ENCODE results near the gene FNDC3A. TPM values are rescaled to one million over a fixed set of nuclear protein-coding genes. Genes with fewer than 3 reads are reported as not detected.
"Not testable (repeated sequence)": the region's sequence is repeated elsewhere in the genome, so short reads cannot be mapped to it uniquely, and the experiment has no call there.

FNDC3A gene
- total RNA-seq, 1 donor from 2014 or later, result 61.4 TPM

DNA sequence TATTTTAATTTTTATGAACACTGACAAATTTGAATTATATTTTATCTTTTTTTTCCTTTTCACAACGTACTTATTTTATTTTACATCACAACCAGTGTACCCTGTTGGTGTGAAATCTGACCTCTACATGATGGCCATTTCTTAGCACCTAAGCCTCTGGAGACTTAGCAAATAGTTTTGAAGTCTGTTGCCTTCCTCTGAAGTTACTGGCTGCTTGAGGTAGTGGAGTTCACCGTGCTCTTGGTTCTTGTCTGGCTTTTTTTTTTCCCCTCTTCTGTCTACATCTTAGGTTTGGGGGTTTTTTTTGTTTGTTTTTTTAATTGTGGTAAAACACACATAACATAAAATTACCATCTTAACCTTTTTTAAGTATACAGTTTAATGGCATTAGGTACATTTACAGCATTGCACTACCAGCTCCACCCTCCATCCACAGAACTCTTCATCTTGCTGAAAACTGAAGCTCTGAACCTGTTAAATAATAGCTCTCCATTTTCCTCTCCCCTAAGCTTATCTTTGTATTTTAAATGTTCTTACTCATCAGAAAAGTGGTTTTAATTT lies 150.3 kb downstream of the FNDC3A start:
- Histone ChIP-seq H3K27me3 (ENCODE audit: low read depth) (no peaks in the 10 kb centered on the region), H3K4me1 (no peaks in the 10 kb centered on the region), H3K9me3 (no peaks in the 10 kb centered on the region), H3K27ac (no peak overlapping the region), H3K36me3 (peaks cover 6% of the 10 kb centered on the region), H3K4me3 (no peak overlapping the region)
- DNase-seq, result no peak
- TF ChIP-seq, protein P1, sequence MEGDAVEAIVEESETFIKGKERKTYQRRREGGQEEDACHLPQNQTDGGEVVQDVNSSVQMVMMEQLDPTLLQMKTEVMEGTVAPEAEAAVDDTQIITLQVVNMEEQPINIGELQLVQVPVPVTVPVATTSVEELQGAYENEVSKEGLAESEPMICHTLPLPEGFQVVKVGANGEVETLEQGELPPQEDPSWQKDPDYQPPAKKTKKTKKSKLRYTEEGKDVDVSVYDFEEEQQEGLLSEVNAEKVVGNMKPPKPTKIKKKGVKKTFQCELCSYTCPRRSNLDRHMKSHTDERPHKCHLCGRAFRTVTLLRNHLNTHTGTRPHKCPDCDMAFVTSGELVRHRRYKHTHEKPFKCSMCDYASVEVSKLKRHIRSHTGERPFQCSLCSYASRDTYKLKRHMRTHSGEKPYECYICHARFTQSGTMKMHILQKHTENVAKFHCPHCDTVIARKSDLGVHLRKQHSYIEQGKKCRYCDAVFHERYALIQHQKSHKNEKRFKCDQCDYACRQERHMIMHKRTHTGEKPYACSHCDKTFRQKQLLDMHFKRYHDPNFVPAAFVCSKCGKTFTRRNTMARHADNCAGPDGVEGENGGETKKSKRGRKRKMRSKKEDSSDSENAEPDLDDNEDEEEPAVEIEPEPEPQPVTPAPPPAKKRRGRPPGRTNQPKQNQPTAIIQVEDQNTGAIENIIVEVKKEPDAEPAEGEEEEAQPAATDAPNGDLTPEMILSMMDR (IDR thresholded peaks at IDR 0.05), result no peak
- intact Hi-C loops (cut with DNase I), result no loop called here
- no peak for ATAC-seq

DNA sequence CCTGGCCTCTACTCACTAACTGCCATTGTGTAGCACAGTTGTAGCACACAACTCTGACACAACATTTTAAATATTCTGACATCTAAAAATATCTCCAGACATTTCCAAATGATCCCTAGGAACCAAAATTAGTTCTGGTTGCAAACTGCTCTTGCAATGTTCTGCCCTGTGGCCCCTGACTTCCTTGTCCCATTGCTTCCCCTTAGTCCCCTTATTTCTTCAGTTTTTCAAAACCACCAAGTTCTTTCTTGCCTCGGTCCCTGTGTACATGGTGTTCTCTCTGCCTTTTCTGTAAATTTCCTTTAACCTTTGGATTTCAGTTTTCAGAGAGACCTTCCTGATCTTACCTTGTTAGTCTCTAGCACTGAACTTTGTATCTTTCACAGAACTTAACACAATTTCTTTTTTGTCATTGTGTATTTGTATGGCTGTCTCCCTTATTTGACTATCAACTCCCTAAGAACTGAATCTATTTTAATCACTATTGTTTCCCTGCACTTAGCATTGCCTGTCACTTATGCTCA lies 156.8 kb downstream of the FNDC3A start:
- Histone ChIP-seq H3K9me3 (no peaks in the 10 kb centered on the region), H3K27ac (no peak overlapping the region), H3K4me1 (no peaks in the 10 kb centered on the region), H3K4me3 (no peak overlapping the region), H3K36me3 (peaks cover 60% of the 10 kb centered on the region), H3K27me3 (ENCODE audit: low read depth) (no peaks in the 10 kb centered on the region)
- ATAC-seq (peak; percentile 69 to 73), DNase-seq (no peak)
- TF ChIP-seq, protein P1 (IDR thresholded peaks at IDR 0.05), result no peak
- intact Hi-C loops (cut with DNase I), result no loop called here

DNA sequence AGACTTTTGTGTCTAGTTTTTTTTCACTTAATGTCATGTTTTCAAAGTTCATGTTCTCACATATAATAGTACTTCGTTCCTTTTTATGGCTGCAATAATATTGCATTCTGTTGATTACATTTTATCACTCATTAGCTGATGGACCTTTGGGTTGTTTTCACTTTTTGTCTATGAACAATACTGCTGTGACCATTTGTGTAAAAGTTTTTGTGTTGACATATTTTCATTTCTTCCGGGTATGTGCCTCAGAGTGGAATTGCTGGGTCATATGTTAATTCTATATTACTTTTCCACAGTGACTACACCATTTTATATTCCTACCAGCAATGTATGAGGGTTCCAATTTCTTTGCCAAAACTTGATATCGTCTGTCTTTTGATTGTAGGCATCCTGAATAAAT lies 158.6 kb downstream of the FNDC3A start:
- DNase-seq (no peak), ATAC-seq (no peak)
- H3K27ac ChIP-seq, result no peak overlapping the region
- no peaks in the 10 kb centered on the region for H3K9me3 ChIP-seq
- no peaks in the 10 kb centered on the region for H3K4me1 ChIP-seq
- no peak overlapping the region for H3K4me3 ChIP-seq
- no peaks in the 10 kb centered on the region for H3K27me3 ChIP-seq (ENCODE audit: low read depth)
- intact Hi-C loops (cut with DNase I), result no loop called here
- TF ChIP-seq, protein P1 (IDR thresholded peaks at IDR 0.05), result no peak
- H3K36me3 ChIP-seq, result peaks cover 78% of the 10 kb centered on the region

DNA sequence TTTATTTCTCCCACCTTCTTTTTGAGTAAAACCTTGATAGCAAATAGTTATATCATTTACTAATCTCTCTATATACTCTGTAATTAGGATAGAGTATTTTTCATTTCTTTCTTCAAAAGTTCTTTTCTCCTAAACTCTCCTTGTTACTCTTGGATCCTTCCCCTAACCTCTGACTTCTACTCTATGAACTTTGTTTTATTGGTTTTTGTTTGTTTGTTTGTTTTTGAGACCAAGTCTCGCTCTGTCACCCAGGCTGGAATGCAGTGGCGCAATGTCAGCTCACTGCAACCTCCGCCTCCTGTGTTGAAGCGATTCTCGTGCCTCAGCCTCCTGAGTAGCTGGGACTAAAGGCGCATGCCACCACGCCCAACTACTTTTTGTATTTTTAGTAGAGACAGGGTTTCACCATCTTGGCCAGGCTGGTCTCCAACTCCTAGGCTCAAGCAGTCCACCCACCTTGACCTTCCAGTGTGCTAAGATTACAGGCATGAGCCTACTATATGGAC lies 161.5 kb downstream of the FNDC3A start:
- H3K9me3 ChIP-seq; DNase-seq; ATAC-seq; H3K27ac ChIP-seq; H3K4me1 ChIP-seq; H3K4me3 ChIP-seq; H3K27me3 ChIP-seq (ENCODE audit: low read depth); intact Hi-C loops (cut with DNase I): not testable (repeated sequence)
- peaks cover 87% of the 10 kb centered on the region for H3K36me3 ChIP-seq

DNA sequence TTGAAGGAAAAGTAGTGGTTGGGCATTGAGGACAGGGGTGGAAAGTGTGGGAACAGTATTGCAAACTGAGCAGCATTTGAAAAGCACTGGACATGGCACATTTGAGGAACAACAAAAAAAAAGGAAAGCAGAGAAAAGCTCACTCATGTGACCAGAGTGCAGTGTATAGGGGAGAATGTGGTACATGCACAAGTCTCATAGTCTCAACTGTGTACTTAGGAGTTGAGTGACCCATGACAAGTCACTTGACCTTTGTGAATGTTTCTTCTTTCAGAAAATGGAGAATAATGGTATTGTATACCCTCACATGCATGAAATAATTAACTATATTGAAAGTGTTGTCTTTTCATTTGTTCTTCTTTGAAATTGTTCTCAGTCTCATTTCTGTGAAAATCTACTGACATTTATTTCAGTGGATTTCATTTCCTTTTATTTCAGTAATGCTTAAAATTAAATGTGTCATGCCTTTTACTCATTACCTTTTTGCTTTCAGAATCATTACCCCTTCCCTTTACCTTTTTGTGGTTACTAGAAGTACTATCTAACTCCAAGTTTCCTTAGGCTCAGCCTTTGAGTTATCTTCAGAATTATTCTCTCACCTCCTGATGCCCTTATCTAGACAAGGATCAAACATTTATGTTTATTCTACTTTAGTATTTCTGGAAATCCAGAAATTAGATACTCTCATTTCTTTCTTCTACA lies 165.3 kb downstream of the FNDC3A start:
- no peak for ATAC-seq
- DNase-seq, result no peak
- H3K27me3 ChIP-seq (ENCODE audit: low read depth), result no peaks in the 10 kb centered on the region
- H3K4me1 ChIP-seq, result no peaks in the 10 kb centered on the region
- peaks cover 67% of the 10 kb centered on the region for H3K36me3 ChIP-seq
- intact Hi-C loops (cut with DNase I), result no loop called here
- H3K27ac ChIP-seq, result no peak overlapping the region
- no peak overlapping the region for H3K4me3 ChIP-seq
- TF ChIP-seq, protein P1 (IDR thresholded peaks at IDR 0.05), result no peak
- H3K9me3 ChIP-seq, result no peaks in the 10 kb centered on the region

DNA sequence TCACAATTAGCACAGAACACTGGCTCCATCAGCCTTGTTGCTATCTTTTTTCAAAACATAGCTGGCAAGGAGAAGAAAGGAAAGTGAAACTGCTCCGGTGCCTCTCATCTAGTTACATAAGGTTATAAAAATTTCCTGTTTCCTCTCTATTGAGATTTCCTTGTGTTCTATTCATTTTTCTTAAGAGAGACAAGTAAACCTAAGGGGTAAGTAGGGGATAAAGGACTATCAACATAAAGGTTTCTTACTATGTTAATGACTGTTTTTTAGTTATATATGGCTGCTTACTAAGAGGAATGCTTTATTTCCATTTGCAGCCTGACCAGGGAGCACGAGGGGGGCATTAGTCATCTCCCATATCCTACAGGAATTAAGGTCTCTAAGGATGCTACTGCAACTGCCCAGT lies 171.2 kb downstream of the FNDC3A start:
- peaks cover 8% of the 10 kb centered on the region for H3K9me3 ChIP-seq
- TF ChIP-seq, protein P1 (IDR thresholded peaks at IDR 0.05), result no peak
- intact Hi-C loops (cut with DNase I), result no loop called here
- ATAC-seq (peak; percentile 38 to 88), DNase-seq (no peak)
- H3K27ac ChIP-seq, result peak overlapping the region; percentile 64
- peaks cover 39% of the 10 kb centered on the region for H3K36me3 ChIP-seq
- peak overlapping the region; percentile 28 for H3K4me3 ChIP-seq
- H3K27me3 ChIP-seq (ENCODE audit: low read depth), result no peaks in the 10 kb centered on the region
- peaks cover 11% of the 10 kb centered on the region for H3K4me1 ChIP-seq
